GM13976 (cell line): ENCODE measurements around the gene AHRR.

ENCODE experiments used
- DNase-seq: peaks from one replicate; pipeline ENCODE4 v3.0.0; 2012; ENCODE audit warnings: low spot score
- in situ Hi-C: fragments of 300-500 bp; cut with MboI; formaldehyde crosslinking; loops from one replicate; pipeline ENCODE4 v1.12.0; 2022; ENCODE audit warnings: low sequenced_read_pairs, mixed read lengths, inconsistent platforms; ENCODE audit not compliant: unreplicated experiment
- TF ChIP-seq, protein P1 (sequence below): IDR thresholded peaks from 2 replicates; pipeline ENCODE4 v1.5.1; 2012; ENCODE audit warnings: borderline replicate concordance, mild to moderate bottlenecking; ENCODE audit not compliant: insufficient read depth; ENCODE audit errors: extremely low read depth, missing control alignments, control extremely low read depth

AHRR gene

DNA sequence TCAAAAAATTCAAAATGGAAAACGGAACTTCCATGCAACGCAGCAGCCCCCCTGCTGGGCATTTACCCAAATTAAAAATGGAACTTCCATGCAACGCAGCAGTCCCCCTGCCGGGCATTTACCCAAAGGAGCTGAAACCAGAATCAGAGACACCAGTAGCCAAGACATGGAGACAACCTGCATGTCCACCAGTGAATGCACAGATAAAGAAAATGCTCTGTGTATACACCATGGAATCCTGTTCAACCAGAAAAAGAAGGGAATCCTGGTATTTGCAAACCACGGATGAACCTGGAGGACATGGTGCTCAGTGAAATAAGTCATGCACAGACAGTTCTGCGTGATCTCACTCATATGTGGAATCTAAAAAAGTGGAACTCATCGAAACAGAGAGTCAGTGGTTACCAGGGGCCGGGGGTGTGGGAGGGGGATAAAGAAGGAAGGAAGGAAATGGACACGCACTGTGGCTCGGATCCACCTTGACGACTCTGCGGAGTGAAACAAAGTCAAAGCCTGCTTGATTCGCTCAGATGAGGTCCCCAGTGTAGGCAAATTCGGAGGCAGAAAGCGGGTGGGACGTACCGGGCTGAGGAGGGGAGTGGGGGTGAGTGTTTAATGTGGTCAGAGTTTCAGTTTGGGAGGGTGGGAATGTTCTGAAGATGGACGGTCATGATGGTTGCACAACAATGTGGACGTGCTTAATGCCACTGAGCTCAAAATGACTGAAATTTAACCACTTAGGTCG lies 81.3 kb downstream of the AHRR start:
- TF ChIP-seq, protein P1, sequence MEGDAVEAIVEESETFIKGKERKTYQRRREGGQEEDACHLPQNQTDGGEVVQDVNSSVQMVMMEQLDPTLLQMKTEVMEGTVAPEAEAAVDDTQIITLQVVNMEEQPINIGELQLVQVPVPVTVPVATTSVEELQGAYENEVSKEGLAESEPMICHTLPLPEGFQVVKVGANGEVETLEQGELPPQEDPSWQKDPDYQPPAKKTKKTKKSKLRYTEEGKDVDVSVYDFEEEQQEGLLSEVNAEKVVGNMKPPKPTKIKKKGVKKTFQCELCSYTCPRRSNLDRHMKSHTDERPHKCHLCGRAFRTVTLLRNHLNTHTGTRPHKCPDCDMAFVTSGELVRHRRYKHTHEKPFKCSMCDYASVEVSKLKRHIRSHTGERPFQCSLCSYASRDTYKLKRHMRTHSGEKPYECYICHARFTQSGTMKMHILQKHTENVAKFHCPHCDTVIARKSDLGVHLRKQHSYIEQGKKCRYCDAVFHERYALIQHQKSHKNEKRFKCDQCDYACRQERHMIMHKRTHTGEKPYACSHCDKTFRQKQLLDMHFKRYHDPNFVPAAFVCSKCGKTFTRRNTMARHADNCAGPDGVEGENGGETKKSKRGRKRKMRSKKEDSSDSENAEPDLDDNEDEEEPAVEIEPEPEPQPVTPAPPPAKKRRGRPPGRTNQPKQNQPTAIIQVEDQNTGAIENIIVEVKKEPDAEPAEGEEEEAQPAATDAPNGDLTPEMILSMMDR, result no peak
- in situ Hi-C loops, result no loop called here
- DNase-seq, result peak; percentile 72

DNA sequence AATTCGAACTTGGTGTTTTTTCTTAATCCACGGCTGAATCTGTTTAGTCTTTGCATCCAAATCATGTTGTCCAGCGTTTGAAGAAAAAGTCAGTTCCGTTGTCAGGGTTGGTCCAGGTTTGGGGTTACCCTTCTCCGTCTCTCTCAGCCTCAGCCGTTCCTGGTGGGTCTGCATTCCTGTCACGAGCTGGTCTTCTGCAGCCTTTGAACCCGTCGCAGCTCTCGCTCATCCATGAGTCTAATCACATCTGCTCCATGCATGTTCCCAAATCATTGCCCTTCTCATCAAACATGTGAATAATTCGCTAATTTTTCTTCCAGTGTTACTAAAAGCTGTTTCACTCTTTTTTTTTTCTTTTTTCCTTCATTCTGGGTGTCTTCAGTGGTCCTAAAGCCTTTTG lies 82.5 kb downstream of the AHRR start:
- in situ Hi-C loops, result no loop called here
- no peak for DNase-seq
- TF ChIP-seq, protein P1, result no peak

DNA sequence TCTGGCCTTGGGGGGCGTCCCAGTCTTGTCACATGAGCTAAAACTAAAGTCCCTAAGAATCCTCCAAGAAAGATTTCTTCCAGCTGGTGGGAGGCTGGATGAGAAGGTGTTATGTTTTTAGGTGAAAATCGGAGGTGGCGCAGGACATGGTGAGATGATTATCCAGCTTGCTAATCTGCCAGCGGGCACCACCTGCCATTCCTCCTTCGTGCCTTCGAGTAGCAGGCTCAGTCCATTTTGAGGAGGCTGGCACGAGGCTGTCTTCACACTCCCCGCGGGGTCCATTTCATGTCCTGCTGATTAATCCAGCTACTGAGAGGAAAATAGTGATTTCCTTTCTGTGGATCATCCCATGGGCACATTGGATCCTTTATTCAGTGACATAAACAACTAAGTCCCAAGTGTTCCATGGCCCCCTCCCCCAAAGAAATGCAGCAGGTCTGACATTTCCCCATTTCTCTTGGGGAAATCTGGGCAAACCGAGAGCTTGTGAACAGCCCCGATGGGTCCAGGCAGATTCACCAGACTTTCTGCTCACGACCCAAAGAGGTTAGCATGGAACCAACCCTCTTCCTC lies 83.2 kb downstream of the AHRR start:
- no peak for DNase-seq
- TF ChIP-seq, protein P1, result no peak
- in situ Hi-C loops, result no loop called here

DNA sequence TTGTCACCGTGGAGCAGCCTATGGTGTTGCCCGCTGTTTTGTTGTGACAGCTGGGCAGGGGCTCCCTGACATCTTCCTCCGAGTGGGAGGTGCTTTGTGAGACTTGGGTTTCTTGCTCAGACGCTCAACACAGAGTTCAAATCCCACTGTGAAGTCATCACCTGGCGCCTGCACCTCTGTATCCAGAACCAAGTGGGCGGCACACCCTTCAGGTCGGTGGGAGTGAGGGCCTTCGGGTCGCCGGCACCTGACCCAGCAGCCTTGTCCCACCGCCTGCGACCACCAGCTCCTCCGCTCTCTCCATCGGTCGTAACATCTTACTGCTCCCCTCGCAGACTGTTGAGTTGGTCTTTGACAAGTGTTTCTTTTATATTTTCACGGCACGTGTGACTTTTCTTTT lies 83.9 kb downstream of the AHRR start:
- in situ Hi-C loops, result no loop called here
- TF ChIP-seq, protein P1, result no peak
- no peak for DNase-seq

DNA sequence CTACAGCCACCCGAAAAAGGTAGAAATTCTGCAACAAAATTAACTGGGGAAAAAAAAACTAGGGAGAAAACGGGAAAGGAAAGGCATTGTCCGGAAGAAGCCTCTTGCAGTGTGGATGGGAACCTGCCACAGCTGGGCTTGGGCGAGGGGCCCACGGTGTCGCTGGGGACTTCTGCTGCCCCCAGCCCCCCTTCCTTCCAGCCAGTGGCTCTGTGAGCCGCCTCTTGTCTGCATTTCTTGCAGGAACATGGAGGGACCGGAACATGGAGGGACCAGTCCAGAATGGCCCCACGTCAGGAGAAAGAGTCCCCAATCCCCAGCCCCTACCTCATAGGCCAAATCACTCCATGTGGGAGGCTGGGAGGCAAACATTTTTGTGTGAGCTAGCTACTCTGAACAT lies 84.5 kb downstream of the AHRR start:
- TF ChIP-seq, protein P1, result no peak
- in situ Hi-C loops, result no loop called here
- DNase-seq, result no peak

DNA sequence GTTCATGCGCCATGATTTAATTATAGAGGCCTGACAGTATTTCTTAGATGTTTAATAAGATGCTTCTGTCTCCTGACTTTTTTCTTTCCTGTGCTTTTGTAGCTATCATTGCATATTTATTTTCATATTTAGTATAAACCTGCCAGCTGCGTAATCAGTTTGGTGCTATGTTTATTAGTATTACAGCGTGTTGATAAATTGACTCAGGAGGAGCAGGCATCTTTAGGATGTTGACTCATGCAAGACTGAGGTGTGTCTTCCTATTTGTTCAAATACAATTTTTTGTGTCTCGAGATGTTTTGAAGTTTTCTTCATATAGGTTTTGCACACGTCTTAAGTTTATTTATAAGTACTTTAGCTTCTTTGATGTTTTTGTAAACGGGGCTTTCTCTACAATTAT lies 85.5 kb downstream of the AHRR start:
- DNase-seq, result no peak
- in situ Hi-C loops, result no loop called here
- TF ChIP-seq, protein P1, result no peak

DNA sequence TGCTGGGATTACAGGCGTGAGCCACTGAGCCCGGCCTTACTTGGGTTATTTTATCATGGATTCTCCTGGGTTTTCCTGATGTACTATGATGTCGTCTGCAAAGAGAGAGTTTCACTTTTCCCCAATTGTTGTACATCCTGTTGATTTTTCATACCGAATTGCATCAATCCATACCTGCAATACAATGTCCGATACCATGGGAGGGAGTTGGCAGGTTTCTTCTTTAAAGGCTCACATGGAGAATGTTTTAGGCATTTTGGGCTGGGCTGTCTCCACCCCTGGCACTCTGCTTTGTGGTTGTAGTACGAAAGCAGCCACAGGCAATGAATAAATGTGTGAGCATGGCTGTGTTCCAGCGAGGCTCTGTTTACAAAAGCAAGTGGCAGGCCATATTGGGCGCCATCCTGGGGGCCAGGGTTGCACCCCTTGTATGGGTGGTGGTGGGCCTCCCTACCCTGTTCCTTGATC lies 86.3 kb downstream of the AHRR start:
- in situ Hi-C loops, result no loop called here
- DNase-seq, result no peak
- TF ChIP-seq, protein P1, result no peak
